Esophagus (tissue), 2 donors: ENCODE data around the gene RXRG. TPM values are rescaled to one million over a fixed set of nuclear protein-coding genes. Genes with fewer than 3 reads are reported as not detected.

Experiments
- H3K27ac ChIP-seq, 2 donors: one replicate each; pipeline ENCODE4 v1.5.1; 2013; ENCODE audit warnings: low read depth in 2 of 2, mild to moderate bottlenecking in 2 of 2, inconsistent platforms in 1 of 2, low read length in 1 of 2, moderate library complexity in 1 of 2
- H3K27me3 ChIP-seq, 2 donors: one replicate each; pipeline ENCODE4 v1.6.1; 2013; ENCODE audit warnings: low read length in 2 of 2, control low read depth in 1 of 2, mild to moderate bottlenecking in 1 of 2; ENCODE audit not compliant: insufficient read depth in 2 of 2, control insufficient read depth in 1 of 2
- H3K36me3 ChIP-seq, 2 donors: one replicate each; pipeline ENCODE4 v1.6.1; 2013; ENCODE audit warnings: low read length in 1 of 2; ENCODE audit not compliant: control insufficient read depth in 2 of 2, insufficient read depth in 2 of 2
- H3K4me1 ChIP-seq, 2 donors: one replicate each; pipeline ENCODE4 v1.6.1; 2013; ENCODE audit warnings: low read length in 1 of 2; ENCODE audit not compliant: control insufficient read depth in 2 of 2, insufficient read depth in 2 of 2
- H3K4me3 ChIP-seq, 2 donors: one replicate each; pipeline ENCODE4 v1.5.1; 2013; ENCODE audit warnings: low read length in 2 of 2, mild to moderate bottlenecking in 2 of 2, low read depth in 1 of 2, moderate library complexity in 1 of 2
- H3K9me3 ChIP-seq, 2 donors: one replicate each; pipeline ENCODE4 v1.6.1; 2013; ENCODE audit warnings: mild to moderate bottlenecking in 2 of 2, low read depth in 1 of 2, low read length in 1 of 2, moderate library complexity in 1 of 2; ENCODE audit not compliant: control insufficient read depth in 2 of 2, insufficient read depth in 1 of 2
- WGBS, 2 donors: extraction: QIAGEN DNeasy Blood & Tissue Kit; methylation state at CpG; one replicate each; pipeline ENCODE4 v1.1.7; 2013; 5-methylcytosine and 5-hydroxymethylcytosine counted together
- polyA plus RNA-seq, 2 donors: library from polyadenylated mRNA; stranded (reverse); fragments of 200-250 nt; gene quantifications; one replicate each; pipeline ENCODE4 v1.2.3, GENCODE V29; 2013
- donor health status: healthy with polysubstance abuse.
- donor health status: Bipolar disorder and iron deficiency.

RXRG gene
- polyA plus RNA-seq, 2 donors = 0.08 to 0.20 TPM

- Histone ChIP-seq H3K27ac (no peak overlapping the region), H3K4me3 (no peak overlapping the region), H3K36me3 (no peaks in the 10 kb centered on the region), H3K9me3 (no peaks in the 10 kb centered on the region), H3K4me1 (peaks cover 0 to 2% of the 10 kb centered on the region in 2 donors), H3K27me3 (no peaks in the 10 kb centered on the region)
- WGBS, 2 donors = 46 to 57% methylated on average over 2 of the region's 2 CpGs
Measured at GRCh38 chr1:165419839-165420238, 25.1 kb downstream of the RXRG start.

- H3K4me1 ChIP-seq = no peaks in the 10 kb centered on the region
- no peak overlapping the region for H3K27ac ChIP-seq
- no peaks in the 10 kb centered on the region for H3K9me3 ChIP-seq
- no peaks in the 10 kb centered on the region for H3K27me3 ChIP-seq
- H3K36me3 ChIP-seq = no peaks in the 10 kb centered on the region
- H3K4me3 ChIP-seq = no peak overlapping the region
Measured at GRCh38 chr1:165418195-165418594, 26.7 kb downstream of the RXRG start.

- Histone ChIP-seq H3K4me3 (no peak overlapping the region), H3K27ac (no peak overlapping the region), H3K27me3 (no peaks in the 10 kb centered on the region), H3K4me1 (no peaks in the 10 kb centered on the region), H3K9me3 (no peaks in the 10 kb centered on the region), H3K36me3 (no peaks in the 10 kb centered on the region)
- WGBS, 2 donors = 86 to 89% methylated on average over 11 of the region's 11 CpGs
Measured at GRCh38 chr1:165416876-165417275, 28.1 kb downstream of the RXRG start.

GRCh38 chr1:165415068-165415467 is 29.9 kb downstream of the RXRG start:
- Histone ChIP-seq H3K27me3 (no peaks in the 10 kb centered on the region), H3K27ac (no peak overlapping the region), H3K4me1 (no peaks in the 10 kb centered on the region), H3K4me3 (no peak overlapping the region), H3K9me3 (no peaks in the 10 kb centered on the region), H3K36me3 (no peaks in the 10 kb centered on the region)
- WGBS, 2 donors = 83 to 91% methylated on average over 1 of the region's 1 CpG

GRCh38 chr1:165414620-165415019 is 30.3 kb downstream of the RXRG start:
- Histone ChIP-seq H3K36me3 (no peaks in the 10 kb centered on the region), H3K4me1 (no peaks in the 10 kb centered on the region), H3K9me3 (no peaks in the 10 kb centered on the region), H3K27ac (no peak overlapping the region), H3K4me3 (no peak overlapping the region), H3K27me3 (no peaks in the 10 kb centered on the region)
- WGBS, 2 donors = 89 to 93% methylated on average over 3 of the region's 3 CpGs

GRCh38 chr1:165411396-165411795 is 33.5 kb downstream of the RXRG start:
- Histone ChIP-seq H3K36me3 (no peaks in the 10 kb centered on the region), H3K4me1 (no peaks in the 10 kb centered on the region), H3K4me3 (no peak overlapping the region), H3K27me3 (no peaks in the 10 kb centered on the region), H3K27ac (no peak overlapping the region), H3K9me3 (no peaks in the 10 kb centered on the region)
- WGBS, 2 donors = 35 to 36% methylated on average over 2 of the region's 2 CpGs

- Histone ChIP-seq H3K4me3 (no peak overlapping the region), H3K36me3 (no peaks in the 10 kb centered on the region), H3K9me3 (no peaks in the 10 kb centered on the region), H3K4me1 (no peaks in the 10 kb centered on the region), H3K27me3 (no peaks in the 10 kb centered on the region), H3K27ac (no peak overlapping the region)
- WGBS, 2 donors = 76 to 79% methylated on average over 4 of the region's 4 CpGs
Measured at GRCh38 chr1:165409657-165410358, 35.1 kb downstream of the RXRG start.

- H3K27ac ChIP-seq = no peak overlapping the region
- no peaks in the 10 kb centered on the region for H3K36me3 ChIP-seq
- H3K27me3 ChIP-seq = no peaks in the 10 kb centered on the region
- WGBS, 2 donors = 50 to 53% methylated on average over 6 of the region's 6 CpGs
- no peak overlapping the region for H3K4me3 ChIP-seq
- no peaks in the 10 kb centered on the region for H3K4me1 ChIP-seq
- H3K9me3 ChIP-seq = peaks cover 0 to 3% of the 10 kb centered on the region in 2 donors
Measured at GRCh38 chr1:165408518-165408917, 36.4 kb downstream of the RXRG start.

GRCh38 chr1:165407398-165407797 is 37.5 kb downstream of the RXRG start:
- no peaks in the 10 kb centered on the region for H3K36me3 ChIP-seq
- 88 to 90% methylated on average over 4 of the region's 4 CpGs for WGBS, 2 donors

GRCh38 chr1:165403835-165404482 is 41.0 kb downstream of the RXRG start:
- WGBS, 2 donors = 34 to 35% methylated on average over 3 of the region's 3 CpGs

More at GRCh38 chr1:165407398-165407797, 37.5 kb downstream of the RXRG start:
- Histone ChIP-seq H3K4me1 (no peaks in the 10 kb centered on the region), H3K27me3 (no peaks in the 10 kb centered on the region), H3K9me3 (peaks cover 0 to 3% of the 10 kb centered on the region in 2 donors), H3K27ac (no peak overlapping the region), H3K4me3 (no peak overlapping the region)

More at GRCh38 chr1:165403835-165404482, 41.0 kb downstream of the RXRG start:
- Histone ChIP-seq H3K4me1 (no peaks in the 10 kb centered on the region), H3K4me3 (no peak overlapping the region), H3K9me3 (peaks cover 0 to 3% of the 10 kb centered on the region in 2 donors), H3K36me3 (no peaks in the 10 kb centered on the region), H3K27me3 (no peaks in the 10 kb centered on the region), H3K27ac (no peak overlapping the region)
